HG02798 (cell line): ENCODE measurements around the gene JAK2.
"Not testable (repeated sequence)": the region's sequence is repeated elsewhere in the genome, so short reads cannot be mapped to it uniquely, and the experiment has no call there.

Experiments
- ATAC-seq: cut with Tn5 transposase; IDR thresholded peaks from one replicate; pipeline ENCODE4 v1.9.1; 2021; ENCODE audit warnings: mild to moderate bottlenecking; ENCODE audit not compliant: unreplicated experiment, poor library complexity

JAK2 gene

DNA sequence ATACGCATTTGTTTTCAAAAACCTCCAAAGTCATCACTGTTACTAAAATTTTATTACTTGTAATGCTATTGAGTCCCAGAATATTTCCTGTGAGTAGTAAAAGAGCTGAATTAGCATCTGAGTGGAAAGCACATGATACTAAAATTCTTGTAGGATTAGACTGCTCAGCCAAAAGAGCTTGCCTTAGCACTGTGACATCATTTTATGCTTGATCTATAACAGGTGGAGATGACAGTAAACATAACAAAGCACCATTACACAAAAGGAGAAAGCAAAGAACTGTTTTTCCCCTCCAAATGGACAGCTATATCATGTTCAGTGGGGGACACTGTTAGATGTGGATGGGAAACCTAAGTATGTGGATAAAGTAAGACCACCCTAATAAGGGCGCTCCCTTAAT is 5.8 kb upstream of the JAK2 start:
- ATAC-seq, result no peak

DNA sequence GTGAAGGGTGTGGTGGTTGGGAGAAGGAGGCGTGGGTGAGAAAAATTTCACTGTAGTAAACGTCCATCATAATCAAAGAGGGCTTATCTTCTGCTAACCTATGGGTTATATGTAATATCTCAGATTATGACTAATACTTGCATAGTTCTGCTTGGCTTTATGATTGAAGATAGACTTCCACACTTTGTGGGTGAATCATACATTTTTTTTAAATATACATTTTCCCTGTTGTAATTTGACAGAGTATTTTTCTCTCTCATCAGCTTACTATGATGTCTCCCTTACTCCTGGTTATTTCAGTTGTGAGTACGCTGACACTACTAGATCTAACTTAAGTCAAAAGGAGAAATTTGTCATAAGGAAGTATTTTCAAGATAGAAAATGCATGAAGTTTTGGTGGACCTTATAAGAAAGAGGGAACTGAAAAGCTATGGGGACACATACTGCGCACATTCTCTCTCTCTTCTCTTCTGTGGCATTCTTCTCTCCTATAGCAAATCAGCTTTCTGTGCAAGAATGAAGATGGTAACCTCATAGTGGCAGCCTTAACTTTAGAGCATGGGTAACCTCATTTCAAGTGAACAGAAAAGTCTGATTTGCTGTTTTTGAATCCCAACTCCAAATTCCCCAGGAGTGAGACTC is 4.9 kb upstream of the JAK2 start:
- no peak for ATAC-seq

DNA sequence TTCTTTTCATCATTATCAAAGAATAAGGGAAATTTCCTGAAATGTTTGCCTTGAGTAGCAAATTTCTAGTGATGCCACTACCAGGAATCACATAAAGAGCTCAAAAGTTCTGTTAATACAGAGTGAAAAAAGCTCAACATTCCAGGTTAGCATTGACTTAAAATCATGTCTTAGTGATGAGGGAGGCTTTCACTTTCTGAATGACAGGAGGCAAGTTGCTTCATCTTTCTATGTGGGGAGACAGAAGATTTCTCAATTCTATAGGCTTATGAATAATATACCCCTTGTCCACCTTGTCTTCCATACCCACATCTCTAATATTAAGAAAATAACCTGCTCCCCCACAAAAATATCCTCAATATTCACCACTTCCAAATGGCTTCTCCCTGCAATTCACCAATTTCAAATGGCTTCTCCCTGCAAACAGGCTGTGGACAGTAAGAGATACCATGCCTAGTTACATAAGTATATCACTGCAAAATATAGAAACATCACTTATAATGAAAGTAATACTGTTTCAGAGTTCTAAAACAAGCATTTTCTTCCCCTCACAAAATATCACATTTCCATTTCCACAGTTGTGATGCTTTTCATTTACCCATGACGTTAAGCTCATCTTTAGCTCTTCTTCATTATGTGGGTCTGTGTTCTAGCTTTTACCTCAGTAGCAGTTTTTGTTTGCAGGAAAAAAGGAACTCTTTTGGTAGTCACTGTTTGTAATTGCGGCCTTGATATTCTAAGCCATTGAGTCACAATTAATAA is 2.2 kb upstream of the JAK2 start:
- no peak for ATAC-seq

DNA sequence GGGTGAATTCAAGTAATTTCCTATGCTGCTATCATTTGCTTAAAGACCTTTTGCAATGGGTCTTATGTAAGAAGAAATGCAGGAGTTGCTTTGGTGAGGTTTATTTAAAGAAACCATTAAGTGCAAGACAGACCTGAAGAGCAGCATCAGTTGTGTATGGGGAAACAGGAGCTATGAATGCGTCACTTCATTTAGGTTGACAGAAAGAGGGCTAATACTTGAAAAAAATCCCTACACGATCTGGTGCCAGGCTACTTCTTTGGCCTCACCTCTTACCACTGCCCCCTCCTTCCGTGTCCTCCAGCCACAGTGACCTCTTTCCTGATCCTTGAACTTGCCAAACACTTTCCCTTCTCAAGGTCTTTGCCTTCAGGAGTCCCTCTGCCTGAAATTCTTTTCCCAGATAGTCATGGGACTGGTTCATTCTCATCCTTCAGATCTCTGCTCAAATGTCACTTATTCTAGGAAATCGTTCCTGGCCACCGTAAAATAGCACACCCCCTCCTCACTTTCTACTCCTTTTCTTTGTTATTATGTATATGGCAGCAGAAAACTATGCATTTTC is 1.4 kb upstream of the JAK2 start:
- no peak for ATAC-seq

DNA sequence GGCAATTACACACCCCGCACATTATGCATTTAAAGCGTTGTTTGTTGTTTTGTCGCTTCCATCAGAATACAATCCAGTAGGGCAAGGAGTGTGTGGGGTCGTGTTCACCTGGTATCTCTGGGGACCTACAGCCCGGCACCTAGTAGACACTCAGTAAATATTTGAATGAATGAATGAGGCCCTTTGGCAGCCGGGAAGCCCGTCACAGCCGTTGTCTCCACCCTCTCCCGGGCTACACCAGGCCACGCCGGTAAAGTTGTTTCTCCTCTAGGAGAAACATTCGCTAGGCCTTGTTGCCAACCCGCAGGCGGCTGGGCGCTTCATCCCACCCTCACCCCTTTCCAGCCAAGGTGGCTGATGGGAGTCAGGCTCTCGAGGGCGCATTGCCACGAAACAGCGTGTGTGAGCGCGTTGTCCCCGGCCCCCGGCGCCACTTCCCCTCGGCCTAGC is 876 bp upstream of the JAK2 start:
- peak; percentile 6 for ATAC-seq

DNA sequence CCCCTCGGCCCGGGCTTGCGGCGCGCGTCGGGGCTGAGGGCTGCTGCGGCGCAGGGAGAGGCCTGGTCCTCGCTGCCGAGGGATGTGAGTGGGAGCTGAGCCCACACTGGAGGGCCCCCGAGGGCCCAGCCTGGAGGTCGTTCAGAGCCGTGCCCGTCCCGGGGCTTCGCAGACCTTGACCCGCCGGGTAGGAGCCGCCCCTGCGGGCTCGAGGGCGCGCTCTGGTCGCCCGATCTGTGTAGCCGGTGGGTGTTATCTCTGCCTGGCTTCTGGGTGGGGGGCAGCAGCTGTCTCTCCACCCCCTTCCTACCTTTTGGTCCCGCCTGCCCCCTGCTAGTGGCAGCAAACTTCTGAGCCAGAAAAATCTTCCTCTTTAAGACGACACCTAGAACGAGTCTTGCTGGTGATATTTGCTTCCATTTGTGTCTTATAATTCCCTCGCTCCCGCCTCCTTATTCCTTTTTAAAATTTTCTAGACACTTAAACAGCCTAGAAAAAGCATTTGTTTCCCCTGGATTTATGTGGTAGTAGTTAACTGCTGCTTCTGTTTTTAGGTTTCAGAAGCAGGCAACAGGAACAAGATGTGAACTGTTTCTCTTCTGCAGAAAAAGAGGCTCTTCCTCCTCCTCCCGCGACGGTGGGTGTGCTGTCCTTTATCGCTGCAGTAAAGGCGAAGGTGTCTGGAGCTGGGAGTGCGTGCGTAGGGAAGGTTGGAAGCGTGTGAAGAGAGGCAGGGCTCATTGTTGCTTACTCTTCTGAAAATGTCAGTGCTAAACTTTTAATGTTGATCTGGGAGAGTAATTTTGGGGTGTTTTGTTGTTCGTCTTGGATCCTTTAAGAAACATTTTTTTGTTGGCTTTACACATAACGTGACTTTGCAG is 554 bp downstream of the JAK2 start:
- ATAC-seq, result no peak

DNA sequence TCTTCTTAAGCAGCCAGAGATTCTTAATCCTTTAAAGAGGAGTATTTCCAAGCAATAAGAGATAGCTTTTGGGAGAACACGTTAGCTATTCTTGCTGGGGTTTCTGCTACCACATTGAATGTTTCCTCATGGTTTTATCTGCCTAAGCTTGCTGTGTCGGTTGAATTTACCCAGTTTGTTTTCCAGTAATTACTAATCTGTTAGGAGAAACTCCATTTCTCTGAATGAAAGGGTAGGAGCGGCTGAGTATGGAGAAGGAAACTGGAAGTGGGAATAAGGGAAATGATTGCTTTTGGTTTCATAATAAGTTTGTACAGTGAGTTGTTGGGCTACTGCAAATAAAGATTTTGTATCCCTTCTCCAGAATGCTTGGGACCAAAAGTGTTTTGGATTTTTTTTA is 1.2 kb downstream of the JAK2 start:
- no peak for ATAC-seq

DNA sequence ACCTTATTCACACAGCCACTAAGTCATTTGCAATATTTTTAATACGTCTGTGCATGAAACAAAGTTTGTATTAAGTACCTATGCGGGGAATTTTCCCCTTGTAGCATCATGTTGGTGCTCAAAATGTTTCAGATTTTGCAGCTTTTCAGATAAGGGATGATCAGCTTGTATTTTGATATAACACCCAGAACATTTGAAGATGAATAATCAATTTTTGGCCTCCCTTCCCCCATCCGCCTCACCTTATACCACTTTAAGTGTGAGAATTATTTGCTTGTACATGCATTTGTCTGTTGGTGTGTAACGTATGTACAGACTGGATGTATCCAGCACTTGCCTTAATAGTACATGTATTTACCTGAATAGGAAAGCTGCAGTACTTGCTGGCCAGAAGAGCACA is 1.7 kb downstream of the JAK2 start:
- no peak for ATAC-seq

DNA sequence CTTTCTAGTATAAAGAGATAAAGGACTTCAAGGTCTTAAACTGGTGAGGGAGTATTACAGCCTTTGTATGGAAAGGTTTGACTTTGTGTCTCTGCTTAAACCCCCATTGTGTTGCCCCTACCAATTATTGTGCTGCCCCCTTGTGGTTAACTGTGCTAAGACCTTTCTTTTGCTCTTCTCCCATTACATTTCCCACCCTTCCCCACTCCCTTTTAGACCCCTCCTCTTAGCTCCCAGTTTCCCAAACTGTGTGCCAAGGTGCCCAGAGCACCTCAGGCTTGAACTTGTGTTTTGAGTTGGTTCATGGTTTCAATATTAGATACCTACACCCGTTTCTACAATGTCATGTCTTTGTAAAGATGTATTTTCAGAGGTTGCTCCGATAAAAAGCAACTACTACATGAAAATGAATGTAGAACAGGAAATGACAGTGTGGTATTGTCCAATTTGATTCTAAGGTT is 2.9 kb downstream of the JAK2 start:
- no peak for ATAC-seq

DNA sequence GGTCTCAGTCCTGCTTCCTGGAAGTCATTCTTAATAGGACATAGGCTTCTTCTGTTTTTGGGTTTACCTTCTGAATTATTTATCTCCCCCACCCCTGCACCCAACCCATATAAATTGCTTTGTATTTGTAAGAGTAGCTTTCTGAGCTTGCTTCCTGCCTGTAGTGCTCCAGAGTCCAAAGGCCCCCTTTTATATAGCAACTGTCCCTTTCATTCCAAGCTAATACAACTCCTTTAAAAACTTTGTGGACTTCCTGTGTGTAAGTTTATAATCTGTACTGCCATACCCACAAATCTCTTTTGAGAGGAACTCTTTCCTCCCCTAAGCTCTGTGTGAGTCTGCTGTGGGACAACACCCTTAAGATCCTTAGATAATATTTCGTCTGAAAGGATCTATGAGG is 7.8 kb downstream of the JAK2 start:
- ATAC-seq, result no peak

DNA sequence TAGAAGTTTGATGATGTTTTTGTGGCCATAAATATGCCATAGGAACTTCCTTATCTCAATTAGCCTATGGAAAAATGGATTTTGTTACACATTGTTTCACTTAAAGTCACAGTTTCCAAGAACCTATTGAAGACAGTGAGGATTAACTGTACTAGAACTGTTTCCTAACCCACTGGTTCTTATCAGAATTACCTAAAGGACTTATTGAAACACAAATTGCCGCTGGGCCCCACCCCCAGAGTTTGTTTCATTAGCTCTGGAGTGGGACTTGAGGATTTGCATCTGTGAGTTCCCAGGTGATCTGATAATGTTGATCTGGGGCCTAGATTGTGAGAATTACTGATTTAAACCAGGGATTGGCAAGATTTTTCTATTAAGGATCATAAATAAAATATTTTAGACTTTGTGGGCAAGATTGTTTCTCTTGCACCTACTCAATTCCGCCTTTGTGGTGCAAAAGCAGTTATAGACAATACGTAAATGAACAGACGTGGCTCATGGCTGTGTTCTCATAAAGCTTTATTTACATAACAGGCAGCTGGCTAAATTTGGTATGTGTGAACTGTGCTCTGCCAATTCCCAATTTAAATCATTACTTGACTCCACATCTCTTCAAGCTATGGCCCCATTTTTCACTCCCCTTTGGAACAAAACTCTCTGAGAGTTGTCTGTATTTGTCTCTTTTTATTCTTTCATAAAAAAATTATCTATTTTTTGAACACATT is 9.3 kb downstream of the JAK2 start:
- no peak for ATAC-seq

DNA sequence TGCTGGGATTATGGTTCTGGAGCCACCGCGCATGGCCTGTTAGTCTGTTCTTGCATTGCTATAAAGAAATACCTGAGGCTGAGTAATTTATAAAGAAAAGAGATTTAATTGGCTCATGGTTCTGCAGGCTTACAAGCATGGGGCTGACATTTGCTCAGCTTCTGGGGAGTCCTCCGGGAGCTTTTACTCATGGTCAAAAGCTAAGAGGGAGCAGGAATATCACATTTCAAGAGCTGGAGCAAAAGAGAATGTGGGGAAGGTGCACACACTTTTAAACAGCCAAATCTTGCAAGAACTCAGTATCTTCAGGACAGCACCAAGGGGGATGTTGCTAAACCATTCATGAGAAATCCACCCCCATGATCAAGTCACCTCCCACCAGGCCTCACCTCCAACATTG is 12.1 kb downstream of the JAK2 start:
- no peak for ATAC-seq

DNA sequence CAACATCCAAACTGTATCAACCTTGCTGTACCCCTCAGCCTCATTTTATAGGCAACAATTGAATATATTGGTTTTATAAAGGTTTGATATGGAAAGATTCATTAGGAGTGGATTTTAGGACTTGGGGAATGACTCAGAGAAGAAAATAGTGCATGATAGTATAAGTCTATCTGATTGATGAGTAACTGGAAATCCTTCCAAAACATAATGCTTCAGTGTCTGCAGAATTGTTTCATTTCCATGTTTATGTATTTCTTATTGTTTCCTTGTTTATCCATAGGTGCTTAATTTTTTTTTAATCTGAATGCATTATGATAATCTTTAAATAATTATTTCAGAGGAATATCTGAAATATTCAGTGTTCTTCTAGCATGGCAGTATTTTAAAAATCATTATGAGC is 12.6 kb downstream of the JAK2 start:
- ATAC-seq, result no peak

DNA sequence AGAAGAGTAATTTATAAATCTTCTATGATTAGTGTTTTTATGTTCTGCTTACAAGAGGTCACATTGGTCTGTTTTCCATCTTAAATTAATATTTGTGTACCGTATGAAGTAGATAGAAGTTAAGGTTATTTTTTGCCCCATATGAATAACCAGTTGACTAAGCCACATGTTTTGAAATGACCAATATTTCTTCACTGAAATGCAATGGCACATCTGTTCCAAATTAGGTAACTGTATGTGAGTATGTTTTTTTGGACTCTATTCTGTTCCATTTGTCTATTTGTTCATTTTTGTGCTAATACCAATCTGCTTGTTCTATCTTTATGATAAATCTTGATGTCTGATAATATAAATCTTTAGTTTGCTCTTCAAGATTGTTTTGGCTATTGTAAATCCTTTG is 17.7 kb downstream of the JAK2 start:
- ATAC-seq, result no peak

DNA sequence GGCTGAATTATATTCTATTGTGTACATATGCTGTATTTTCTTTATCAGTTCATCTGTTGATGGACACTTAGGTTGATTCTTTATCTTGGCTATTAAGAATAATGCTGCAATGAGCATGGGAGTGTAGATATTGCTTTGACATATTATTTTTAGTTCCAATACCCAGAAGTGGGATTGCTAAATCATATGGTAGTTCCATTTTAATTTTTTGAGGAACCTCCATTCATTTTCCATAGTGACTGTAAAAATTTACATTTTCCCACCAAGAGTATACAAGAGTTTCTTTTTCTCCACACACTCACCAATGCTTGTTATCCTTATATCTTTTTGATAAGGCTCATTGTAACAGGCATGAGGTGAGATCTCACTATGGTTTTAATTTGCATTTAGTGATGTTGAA is 19.4 kb downstream of the JAK2 start:
- no peak for ATAC-seq

DNA sequence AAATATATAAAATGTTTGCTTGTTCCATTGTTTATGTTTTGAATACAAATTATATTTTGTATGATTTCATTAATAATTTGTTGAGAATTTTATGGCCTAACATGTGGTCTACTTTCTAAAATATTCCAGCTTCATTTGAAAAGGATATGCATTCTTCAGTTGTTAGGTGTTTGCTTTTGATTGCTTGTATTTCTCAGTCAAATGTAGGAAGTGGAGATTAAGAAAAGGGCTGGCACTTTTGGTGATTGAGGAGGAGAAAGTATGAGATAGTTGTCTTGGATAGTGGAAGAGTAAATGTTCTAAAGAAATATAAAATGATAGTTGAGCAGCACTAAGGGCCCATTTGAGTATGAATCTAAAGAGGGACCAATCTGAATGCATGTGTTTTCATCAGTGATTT is 23.1 kb downstream of the JAK2 start:
- no peak for ATAC-seq

DNA sequence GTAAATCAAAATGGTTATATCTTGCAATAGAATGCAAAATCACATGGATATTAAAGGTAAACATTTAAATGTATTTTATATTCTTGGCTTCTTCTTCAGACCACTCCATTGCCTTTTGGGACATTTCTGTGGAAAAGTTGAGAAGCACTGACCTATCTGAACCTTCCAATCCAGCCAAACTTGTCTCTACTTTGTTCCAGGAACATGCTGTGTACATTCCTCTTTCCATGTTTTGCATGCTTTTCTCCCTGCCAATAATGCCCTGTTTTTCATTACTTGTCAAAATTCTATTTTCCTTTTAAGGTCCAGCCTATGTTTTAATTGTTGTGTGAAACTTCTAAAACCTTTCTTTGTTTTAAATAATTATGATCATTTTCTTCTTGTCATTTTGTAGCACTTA is 28.3 kb downstream of the JAK2 start:
- ATAC-seq, result no peak

DNA sequence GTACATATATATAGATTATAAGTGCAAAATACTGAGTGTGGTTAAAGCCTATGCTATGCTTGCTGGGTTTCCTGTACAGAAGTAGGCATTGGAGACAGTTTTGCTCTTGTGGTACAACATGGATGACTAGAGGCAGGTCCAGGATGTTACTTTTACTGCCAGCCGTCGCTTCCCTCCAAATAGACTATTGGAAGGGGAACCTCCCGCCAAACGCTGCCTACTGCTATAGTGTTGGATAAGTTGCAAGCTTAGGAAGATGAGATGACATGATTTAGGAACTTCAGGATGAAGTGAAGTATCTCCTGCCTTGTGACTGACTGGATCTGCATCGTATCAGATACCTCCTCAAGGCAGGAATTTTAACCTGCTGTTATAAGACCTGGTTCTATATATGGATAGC is 30.9 kb downstream of the JAK2 start:
- ATAC-seq, result no peak

DNA sequence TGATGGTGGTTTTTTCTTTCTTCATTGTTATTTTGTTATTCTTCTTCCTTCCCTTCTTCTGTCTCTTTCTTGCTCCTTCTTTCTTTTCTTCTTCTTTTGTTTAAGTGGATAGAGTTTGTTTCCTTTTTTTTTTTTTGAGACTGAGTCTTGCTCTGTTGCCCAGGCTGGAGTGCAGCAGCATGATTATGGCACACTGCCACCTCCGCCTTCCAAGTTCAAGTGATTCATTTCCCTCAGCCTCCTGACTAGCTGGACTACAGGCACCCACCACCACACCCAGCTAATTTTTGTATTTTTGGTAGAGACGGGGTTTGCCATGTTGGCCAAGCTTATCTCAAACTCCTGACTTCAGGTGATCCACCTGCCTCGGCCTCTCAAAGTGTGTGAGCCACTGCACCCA is 40.3 kb downstream of the JAK2 start:
- no peak for ATAC-seq

DNA sequence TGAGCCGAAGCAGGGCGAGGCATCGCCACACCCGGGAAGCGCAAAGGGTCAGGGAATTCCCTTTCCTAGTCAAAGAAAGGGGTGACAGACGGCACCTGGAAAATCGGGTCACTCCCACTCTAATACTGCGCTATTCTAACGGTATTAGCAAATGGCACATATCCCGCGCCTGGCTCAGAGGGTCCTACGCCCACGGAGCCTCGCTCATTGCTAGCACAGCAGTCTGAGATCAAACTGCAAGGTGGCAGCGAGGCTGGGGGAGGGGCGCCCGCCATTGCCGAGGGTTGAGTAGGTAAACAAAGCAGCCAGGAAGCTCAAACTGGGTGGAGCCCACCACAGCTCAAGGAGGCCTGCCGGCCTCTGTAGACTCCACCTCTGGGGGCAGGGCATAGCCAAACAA is 46.9 kb downstream of the JAK2 start:
- not testable (repeated sequence) for ATAC-seq
